K562 (cell line): ENCODE results near the gene NDUFB1. TPM values are rescaled to one million over a fixed set of nuclear protein-coding genes. Genes with fewer than 3 reads are reported as not detected.
A peak's percentile ranks its signal among the peaks of the same experiment; 100 is the strongest.

Source experiments
- ATAC-seq: fragments of 200-7000 bp; cut with Tn5 transposase; 3 replicates; pipeline ENCODE4 v1.9.1; 2020; ENCODE audit warnings: moderate library complexity
- BruUV-seq: library from RNA; stranded (reverse); fragments of 400-500 nt; replicated peaks from 2 replicates; lab custom pipeline; 2021; lab: Mats Ljungman, UMichigan
- CTCF ChIA-PET: fragments of 300-600 bp; formaldehyde crosslinking; extraction: SDS; loops from one replicate; lab custom pipeline; 2021; ENCODE audit warnings: low intra/inter-chr PET ratio; lab: Yijun Ruan, JAX
- POLR2A ChIA-PET: fragments of 300-600, 350-650 bp; sonication (Branson Sonifier 250); formaldehyde crosslinking; extraction: SDS; loops from one replicate; lab custom pipeline; 2021; ENCODE audit warnings: antibody characterized with exemption, inconsistent platforms; lab: Yijun Ruan, JAX
- DNase-seq, 4 experiments: peaks; one replicate each; pipeline versions ENCODE4 v3.0.0 to v3.0.0-alpha.2; 2011 to 2018; ENCODE audit warnings: low spot score in 3 of 4, mixed read lengths in 3 of 4; ENCODE audit errors: extremely low read depth in 1 of 4
- FAIRE-seq: peaks from 2 replicates; lab custom pipeline; 2011; peaks lifted over from hg19 to GRCh38; lab: Jason Lieb, UNC
- H2AFZ ChIP-seq: 2 replicates; pipeline ENCODE4 v1.6.0; 2011; ENCODE audit warnings: low read depth, low read length, control low read depth, inconsistent platforms
- H3K27ac ChIP-seq: fragments of 200-600 bp; 3 replicates; pipeline ENCODE4 v1.8.0; 2011; ENCODE audit warnings: low read depth, mild to moderate bottlenecking, control low read depth, inconsistent platforms, low read length, moderate library complexity, mixed read lengths; ENCODE audit errors: extremely low read depth
- H3K27me3 ChIP-seq, 2 experiments: fragments of 300-600 bp in 1 of 2; 2 replicates in 1 of 2; 3 replicates in 1 of 2; pipeline versions ENCODE4 v1.6.0 to v1.8.0; 2011; ENCODE audit warnings: inconsistent platforms in 2 of 2, low read length in 2 of 2, mild to moderate bottlenecking in 1 of 2, mixed read lengths in 1 of 2, moderate library complexity in 1 of 2; ENCODE audit not compliant: control insufficient read depth in 2 of 2, insufficient read depth in 2 of 2
- H3K36me3 ChIP-seq: fragments of 300-600 bp; 3 replicates; pipeline ENCODE4 v1.8.0; 2011; ENCODE audit warnings: mild to moderate bottlenecking, low read length, inconsistent platforms; ENCODE audit not compliant: control insufficient read depth, insufficient read depth
- H3K4me1 ChIP-seq, 2 experiments: fragments of 200-600 bp in 1 of 2; replicated peaks in 1 of 2; 2 replicates in 1 of 2; 3 replicates in 1 of 2; pipeline versions ENCODE4 v1.5.1 to v1.8.0; 2011; ENCODE audit warnings: inconsistent platforms in 2 of 2, low read length in 2 of 2, mild to moderate bottlenecking in 1 of 2, mixed read lengths in 1 of 2, moderate library complexity in 1 of 2; ENCODE audit not compliant: control insufficient read depth in 2 of 2, insufficient read depth in 2 of 2
- H3K4me2 ChIP-seq: 2 replicates; pipeline ENCODE4 v1.6.1; 2011; ENCODE audit warnings: low read length, control low read depth, inconsistent platforms, mixed read lengths; ENCODE audit not compliant: insufficient read depth
- H3K4me3 ChIP-seq: fragments of 200-600 bp; sonication (generic), shearing (Covaris generic); 2 replicates; pipeline ENCODE4 v1.5.1; 2016; ENCODE audit warnings: control low read depth, inconsistent platforms
- H3K79me2 ChIP-seq: fragments of 200-600 bp; 3 replicates; pipeline ENCODE4 v1.8.0; 2011; ENCODE audit warnings: low read length, inconsistent platforms; ENCODE audit not compliant: control insufficient read depth, insufficient read depth
- H3K9ac ChIP-seq, 2 experiments: 2 replicates each; pipeline versions ENCODE4 v1.6.0 to v1.6.1; 2011; ENCODE audit warnings: low read depth in 2 of 2, low read length in 2 of 2, control low read depth in 1 of 2, inconsistent platforms in 1 of 2, mild to moderate bottlenecking in 1 of 2, mixed read lengths in 1 of 2; ENCODE audit not compliant: insufficient read depth in 1 of 2
- H3K9me1 ChIP-seq: one replicate; pipeline ENCODE4 v1.6.0; 2011; ENCODE audit warnings: inconsistent platforms, mild to moderate bottlenecking, low read length, moderate library complexity; ENCODE audit not compliant: control insufficient read depth, insufficient read depth
- H3K9me3 ChIP-seq: replicated peaks from 2 replicates; pipeline ENCODE4 v1.5.1; 2011; ENCODE audit warnings: low read depth, low read length, inconsistent platforms; ENCODE audit not compliant: control insufficient read depth, insufficient read depth
- H4K20me1 ChIP-seq: replicated peaks from 2 replicates; pipeline ENCODE4 v1.6.1; 2011; ENCODE audit warnings: low read length, inconsistent platforms, mixed read lengths; ENCODE audit not compliant: control insufficient read depth, insufficient read depth
- DDX20 ChIP-seq: fragments of 450-650 bp; IDR thresholded peaks from 2 replicates; pipeline ENCODE4 v1.6.1; 2016; ENCODE audit warnings: missing genetic modification characterization, low read depth, mild to moderate bottlenecking, missing compliant biosample characterization, moderate library complexity
- ILF3 ChIP-seq: fragments of 450-650 bp; IDR thresholded peaks from 2 replicates; pipeline ENCODE4 v1.6.1; 2018; ENCODE audit warnings: antibody characterized with exemption, mild to moderate bottlenecking, moderate library complexity, borderline replicate concordance
- MNT ChIP-seq, 2 experiments: fragments of 450-650 bp; conservative IDR thresholded peaks; 2 replicates each; pipeline ENCODE4 v1.6.1; 2017; ENCODE audit warnings: mild to moderate bottlenecking in 2 of 2, moderate library complexity in 2 of 2
- MYC ChIP-seq, 2 experiments: fragments of 250-450 bp in 1 of 2; sonication (Bioruptor Pico) in 1 of 2; IDR thresholded peaks; 2 replicates each; pipeline versions ENCODE4 v1.5.1 to v1.6.1; 2012 to 2021; ENCODE audit warnings: low read depth in 2 of 2, borderline replicate concordance in 1 of 2, improper control_type of control experiment in 1 of 2, low read length in 1 of 2, mild to moderate bottlenecking in 1 of 2, moderate library complexity in 1 of 2
- ZNF639 ChIP-seq, 2 experiments: fragments of 200-800 bp in 1 of 2; sonication (Bioruptor generic) in 1 of 2; sonication (generic) in 1 of 2; formaldehyde crosslinking in 1 of 2; IDR thresholded peaks in 1 of 2; conservative IDR thresholded peaks in 1 of 2; 2 replicates each; pipeline versions ENCODE4 v1.5.0 to v1.6.1; 2016 to 2020; ENCODE audit warnings: missing compliant biosample characterization in 1 of 2, missing genetic modification characterization in 1 of 2, missing genetic modification reagents in 1 of 2
- WGBS: fragments of 100-300 bp; shearing (Covaris generic); methylation state at CpG from one replicate; pipeline ENCODE4 v1.1.6; 2016; ENCODE audit warnings: low coverage, mixed read lengths; ENCODE audit not compliant: insufficient coverage; ENCODE audit errors: missing lambda C conversion rate; 5-methylcytosine and 5-hydroxymethylcytosine counted together
- in situ Hi-C: fragments of 300-500 bp; cut with MboI; formaldehyde crosslinking; loops from 4 replicates; pipeline ENCODE4 v1.15.0; 2018; ENCODE audit warnings: inconsistent platforms, mixed read lengths
- intact Hi-C: fragments of 100-400 bp; cut with micrococcal nuclease; formaldehyde crosslinking; loops from 2 replicates; pipeline ENCODE4 v1.14.2; 2022
- polyA plus RNA-seq, 8 experiments: library from polyadenylated mRNA; depleted of rRNA in 4 of 8; stranded (reverse) in 5 of 8; unstranded in 3 of 8; fragments of >200 nt; fragmentation: Nextera tagmentation in 2 of 8; fragmentation: Illumina TruSeq in 1 of 8; extraction: Ambion mirVana in 2 of 8; extraction: Trizol in 1 of 8; gene quantifications; 2 replicates each; pipeline versions ENCODE4 v1.2.1 to v1.2.3, GENCODE V29; 2011 to 2014; ENCODE audit warnings: inconsistent platforms in 1 of 8, missing spikeins in 1 of 8
- total RNA-seq, 7 experiments: library from RNA; depleted of rRNA in 6 of 7; stranded (reverse); fragments of >200 nt in 6 of 7; fragmentation: Illumina TruSeq in 2 of 7; extraction: Trizol in 2 of 7; gene quantifications; 2 replicates each; pipeline versions ENCODE4 v1.2.1 to v1.2.3, GENCODE V29; 2011 to 2021; ENCODE audit warnings: low replicate concordance in 1 of 7

NDUFB1 gene
- total and polyA plus RNA-seq, 9 of the 15 experiments (the other 6 are each of a cell fraction or from before 2014, with no cell fraction given), result 102 to 767 (median 325) TPM

- TSS peak; percentile 69 for BruUV-seq
- H3K36me3 ChIP-seq, result no peaks in the 10 kb centered on the region
- ChIA-PET CTCF (no interaction called here), POLR2A (interaction anchor here (0.9 to 5.2 kb wide), 5 partner anchors 9 to 65 kb away, joined by 3 to 47 read pairs (median 9); partner anchors contain the start of genes CPSF2, NDUFB1 and TRIP11)
- in situ Hi-C loops, result no loop called here
- DNase-seq (peak in 2 of 4 experiments; percentile 6 to 7), ATAC-seq (no peak), FAIRE-seq (no peak)
- H3K79me2 ChIP-seq, result peaks cover 39% of the 10 kb centered on the region
- no peak for TF ChIP-seq ILF3
- no peak for TF ChIP-seq MYC (IDR thresholded peaks at IDR 0.05; ENCODE audit: low read depth, low read length)
- TF ChIP-seq MYC (CRISPR knock-in tag; IDR thresholded peaks at IDR 0.05; ENCODE audit: borderline replicate concordance, low read depth), result no peak
- 0 out of 4 replicates have a peak, but pooled peaks of 1 of the 2 experiments have one; percentile 2 for TF ChIP-seq ZNF639 (CRISPR knock-in tag; conservative IDR thresholded peaks at IDR 0.05 in 1 of 2, IDR thresholded peaks at IDR 0.05 in 1 of 2)
- TF ChIP-seq DDX20 (tag), result no peak
- TF ChIP-seq MNT (conservative IDR thresholded peaks at IDR 0.05), result 0 out of 4 replicates have a peak, but pooled peaks of 1 of the 2 experiments have one; percentile 14
- peaks cover 4 to 7% of the 10 kb centered on the region in 2 experiments; a peak in 4 of 5 replicates for H3K4me1 ChIP-seq
- H3K9ac ChIP-seq, result peak overlapping the region; percentile 74 to 92; a peak in 3 of 4 replicates
- peak overlapping the region; percentile 87 for H2AFZ ChIP-seq
- 55% methylated on average over 15 of the region's 16 CpGs for WGBS
- intact Hi-C loops, result no loop called here
- H3K4me2 ChIP-seq, result peak overlapping the region; percentile 89
- H3K27me3 ChIP-seq, result no peaks in the 10 kb centered on the region
- no peaks in the 10 kb centered on the region for H3K9me3 ChIP-seq
- H3K4me3 ChIP-seq, result peak overlapping the region; percentile 87
- H4K20me1 ChIP-seq, result no peaks in the 10 kb centered on the region
- H3K27ac ChIP-seq, result peak overlapping the region; percentile 80
- no peaks in the 10 kb centered on the region for H3K9me1 ChIP-seq
Measured at GRCh38 chr14:92105073-92105892, 16.2 kb downstream of the NDUFB1 start.
